Epithelial cell of esophagus (primary cell): ENCODE data around the gene ABCC2.

Source experiments
- DNase-seq: peaks from one replicate; pipeline ENCODE4 v3.0.0; 2010; ENCODE audit warnings: low read depth
- H3K4me3 ChIP-seq: 2 replicates; pipeline ENCODE4 v1.5.1; 2011; ENCODE audit warnings: mild to moderate bottlenecking, low read length, control low read depth
- CTCF ChIP-seq: IDR thresholded peaks from 2 replicates; pipeline ENCODE4 v1.5.1; 2011; ENCODE audit warnings: low read depth, mild to moderate bottlenecking, low read length, control low read depth, inconsistent platforms; ENCODE audit not compliant: insufficient read depth; ENCODE audit errors: missing control alignments

Gene ABCC2

GRCh38 chr10:99770408-99771045 is 11.9 kb upstream of the ABCC2 start:
- no peak for TF ChIP-seq CTCF
- no peak for DNase-seq
- H3K4me3 ChIP-seq, result no peak overlapping the region

- no peak overlapping the region for H3K4me3 ChIP-seq
- peak; percentile 86 for DNase-seq
- TF ChIP-seq CTCF, result no peak
These were observed 6.6 kb upstream of the ABCC2 start for GRCh38 chr10:99775850-99776249.

GRCh38 chr10:99777918-99778714 is 4.3 kb upstream of the ABCC2 start:
- no peak overlapping the region for H3K4me3 ChIP-seq
- peak; percentile 42 for DNase-seq
- no peak for TF ChIP-seq CTCF

GRCh38 chr10:99779335-99779734 is 3.1 kb upstream of the ABCC2 start:
- no peak for TF ChIP-seq CTCF
- no peak overlapping the region for H3K4me3 ChIP-seq
- DNase-seq, result peak; percentile 52

GRCh38 chr10:99781734-99782429 is 558 bp upstream of the ABCC2 start:
- no peak for DNase-seq
- no peak for TF ChIP-seq CTCF
- H3K4me3 ChIP-seq, result no peak overlapping the region

GRCh38 chr10:99784016-99784726 is 1.7 kb downstream of the ABCC2 start:
- peak; percentile 51 for DNase-seq
- no peak overlapping the region for H3K4me3 ChIP-seq
- no peak for TF ChIP-seq CTCF
